Cardiac muscle cell (in vitro differentiated cells and primary cell): ENCODE measurements around the gene EGFL7. TPM values are rescaled to one million over a fixed set of nuclear protein-coding genes. Genes with fewer than 3 reads are reported as not detected.

ENCODE experiments used
- DNase-seq, 2 donors: peaks; one replicate each; pipeline versions ENCODE4 v3.0.0 to v3.0.0-alpha.2; 2010 to 2017; ENCODE audit warnings: low read depth in 1 of 2, low spot score in 1 of 2
- H3K27ac ChIP-seq: fragments of 200-600 bp; sonication (generic); 2 replicates; pipeline ENCODE4 v1.5.1; 2016
- H3K27me3 ChIP-seq: fragments of 200-600 bp; sonication (generic); 2 replicates; pipeline ENCODE4 v1.6.0; 2016; ENCODE audit warnings: control low read depth
- H3K36me3 ChIP-seq: fragments of 200-600 bp; sonication (generic); 2 replicates; pipeline ENCODE4 v1.5.1; 2016; ENCODE audit warnings: control low read depth
- H3K4me1 ChIP-seq: fragments of 200-600 bp; sonication (generic); 2 replicates; pipeline ENCODE4 v1.8.1; 2017; ENCODE audit warnings: low read depth, mild to moderate bottlenecking, mixed run types
- H3K4me3 ChIP-seq: fragments of 200-600 bp; sonication (generic); 2 replicates; pipeline ENCODE4 v1.5.1; 2016; ENCODE audit warnings: mild to moderate bottlenecking
- H3K9me3 ChIP-seq: fragments of 200-600 bp; sonication (generic); 2 replicates; pipeline ENCODE4 v1.5.1; 2017; ENCODE audit warnings: low read depth, mild to moderate bottlenecking, control low read depth
- polyA plus RNA-seq: library from polyadenylated mRNA; unstranded; fragments of >200 nt; fragmentation: Nextera tagmentation; extraction: Ambion mirVana; gene quantifications from 2 replicates; pipeline ENCODE4 v1.2.1, GENCODE V29; 2016
- total RNA-seq: library from RNA; depleted of rRNA; stranded (reverse); fragments of >200 nt; gene quantifications from 2 replicates; pipeline ENCODE4 v1.2.3, GENCODE V29; 2016
- TF ChIP-seq, protein P1 (sequence below): IDR thresholded peaks from 2 replicates; pipeline ENCODE4 v1.5.1; 2012; ENCODE audit warnings: low read depth, mild to moderate bottlenecking, low read length

The EGFL7 gene
- total and polyA plus RNA-seq, 2 experiments from 2014 or later, result 50.9 to 82.9 TPM

DNA sequence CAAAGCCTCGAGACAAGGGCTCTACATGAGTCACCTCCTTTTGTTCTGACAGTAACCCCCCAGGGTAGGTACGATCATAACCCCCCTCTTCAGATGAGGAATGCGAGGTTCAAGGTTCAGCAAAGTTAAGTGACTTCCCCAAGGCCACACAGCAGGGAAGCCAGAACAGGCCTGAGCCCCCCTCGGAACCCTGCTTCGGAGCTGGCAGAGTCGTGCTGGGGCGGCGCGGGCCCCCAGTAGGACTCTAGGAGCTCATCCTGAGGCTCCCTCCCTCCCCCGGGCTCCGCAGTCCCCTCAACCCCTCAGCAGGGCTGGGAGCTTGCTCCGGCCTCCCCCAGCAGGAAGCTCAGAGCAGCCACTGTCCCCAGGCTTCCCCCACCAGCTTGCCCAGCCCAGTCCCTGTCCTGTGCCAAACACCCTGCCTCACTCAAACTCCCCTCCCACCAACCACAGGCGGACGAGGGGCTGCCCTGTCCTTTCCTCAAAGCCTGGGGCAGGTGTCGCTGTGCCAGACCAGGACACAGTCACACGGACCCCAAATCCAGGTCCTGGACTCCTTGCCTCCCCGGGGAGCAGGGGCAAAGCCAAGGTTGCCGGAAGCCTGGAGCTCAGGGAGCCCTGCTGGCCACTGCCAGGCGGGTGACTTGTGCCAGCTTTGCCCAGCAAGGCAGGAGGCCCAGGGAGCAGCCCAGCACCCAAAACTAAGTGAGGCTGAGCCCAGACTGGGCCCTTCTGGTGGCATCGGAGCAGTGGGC is 19.4 kb downstream of the EGFL7 start:
- Histone ChIP-seq H3K27me3 (no peaks in the 10 kb centered on the region), H3K4me3 (no peak overlapping the region), H3K4me1 (peaks cover 11% of the 10 kb centered on the region), H3K9me3 (no peaks in the 10 kb centered on the region), H3K36me3 (no peaks in the 10 kb centered on the region), H3K27ac (no peak overlapping the region)
- DNase-seq, result no peak
- TF ChIP-seq, protein P1, sequence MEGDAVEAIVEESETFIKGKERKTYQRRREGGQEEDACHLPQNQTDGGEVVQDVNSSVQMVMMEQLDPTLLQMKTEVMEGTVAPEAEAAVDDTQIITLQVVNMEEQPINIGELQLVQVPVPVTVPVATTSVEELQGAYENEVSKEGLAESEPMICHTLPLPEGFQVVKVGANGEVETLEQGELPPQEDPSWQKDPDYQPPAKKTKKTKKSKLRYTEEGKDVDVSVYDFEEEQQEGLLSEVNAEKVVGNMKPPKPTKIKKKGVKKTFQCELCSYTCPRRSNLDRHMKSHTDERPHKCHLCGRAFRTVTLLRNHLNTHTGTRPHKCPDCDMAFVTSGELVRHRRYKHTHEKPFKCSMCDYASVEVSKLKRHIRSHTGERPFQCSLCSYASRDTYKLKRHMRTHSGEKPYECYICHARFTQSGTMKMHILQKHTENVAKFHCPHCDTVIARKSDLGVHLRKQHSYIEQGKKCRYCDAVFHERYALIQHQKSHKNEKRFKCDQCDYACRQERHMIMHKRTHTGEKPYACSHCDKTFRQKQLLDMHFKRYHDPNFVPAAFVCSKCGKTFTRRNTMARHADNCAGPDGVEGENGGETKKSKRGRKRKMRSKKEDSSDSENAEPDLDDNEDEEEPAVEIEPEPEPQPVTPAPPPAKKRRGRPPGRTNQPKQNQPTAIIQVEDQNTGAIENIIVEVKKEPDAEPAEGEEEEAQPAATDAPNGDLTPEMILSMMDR, result no peak

DNA sequence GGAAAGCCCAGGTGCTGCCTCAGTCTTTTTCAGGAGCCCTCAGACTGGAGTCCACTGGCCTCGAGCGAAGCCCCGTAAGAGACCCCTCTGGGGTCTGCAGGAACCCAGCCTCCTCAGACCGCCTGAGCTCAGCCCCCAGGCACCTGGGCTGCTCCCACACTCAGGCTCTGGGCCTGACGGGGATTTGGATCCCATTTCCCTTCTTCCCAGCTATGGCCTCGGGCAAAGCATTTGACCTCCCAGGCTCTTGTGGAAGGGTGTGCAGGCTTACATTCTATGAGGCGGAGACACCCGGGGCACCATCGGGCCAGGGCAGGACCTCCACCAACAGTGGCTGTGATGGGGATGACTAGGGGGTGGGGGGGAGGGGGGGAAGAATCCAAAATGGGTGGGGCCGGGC is 20.0 kb downstream of the EGFL7 start:
- no peak for DNase-seq
- H3K4me3 ChIP-seq, result no peak overlapping the region
- peaks cover 11% of the 10 kb centered on the region for H3K4me1 ChIP-seq
- no peaks in the 10 kb centered on the region for H3K36me3 ChIP-seq
- H3K27me3 ChIP-seq, result no peaks in the 10 kb centered on the region
- TF ChIP-seq, protein P1, result no peak
- H3K9me3 ChIP-seq, result no peaks in the 10 kb centered on the region
- no peak overlapping the region for H3K27ac ChIP-seq

DNA sequence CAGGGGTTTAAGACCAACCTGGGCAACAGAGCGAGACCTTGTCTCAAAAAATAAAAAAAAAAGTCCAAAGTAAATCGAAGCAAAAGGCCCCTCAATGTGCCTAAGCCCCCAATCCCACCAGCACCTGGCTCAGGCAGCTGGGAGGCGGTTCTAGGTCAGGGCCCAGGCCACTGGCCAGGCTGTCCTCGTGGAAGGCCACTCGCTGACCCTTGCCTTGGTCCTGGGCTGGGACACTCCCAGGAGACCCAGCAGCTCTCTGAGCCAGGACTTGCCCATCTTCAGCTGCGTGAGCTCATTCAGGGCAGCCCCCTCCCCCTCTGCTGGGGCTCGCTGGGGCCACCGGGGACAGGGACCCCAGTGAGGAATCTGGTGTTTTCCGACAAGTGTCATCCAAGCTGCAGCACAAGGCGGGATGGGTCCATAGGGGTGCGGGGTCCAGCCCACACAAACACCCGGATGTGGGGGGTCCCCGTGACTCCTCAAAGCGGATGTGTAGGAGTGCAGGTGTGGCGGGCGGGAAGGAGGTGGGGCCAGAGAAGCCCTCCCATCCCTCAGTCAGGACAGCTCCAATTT is 20.5 kb downstream of the EGFL7 start:
- no peaks in the 10 kb centered on the region for H3K27me3 ChIP-seq
- peaks cover 11% of the 10 kb centered on the region for H3K4me1 ChIP-seq
- no peak overlapping the region for H3K27ac ChIP-seq
- no peak for DNase-seq
- H3K9me3 ChIP-seq, result no peaks in the 10 kb centered on the region
- TF ChIP-seq, protein P1, result no peak
- no peaks in the 10 kb centered on the region for H3K36me3 ChIP-seq
- H3K4me3 ChIP-seq, result no peak overlapping the region

DNA sequence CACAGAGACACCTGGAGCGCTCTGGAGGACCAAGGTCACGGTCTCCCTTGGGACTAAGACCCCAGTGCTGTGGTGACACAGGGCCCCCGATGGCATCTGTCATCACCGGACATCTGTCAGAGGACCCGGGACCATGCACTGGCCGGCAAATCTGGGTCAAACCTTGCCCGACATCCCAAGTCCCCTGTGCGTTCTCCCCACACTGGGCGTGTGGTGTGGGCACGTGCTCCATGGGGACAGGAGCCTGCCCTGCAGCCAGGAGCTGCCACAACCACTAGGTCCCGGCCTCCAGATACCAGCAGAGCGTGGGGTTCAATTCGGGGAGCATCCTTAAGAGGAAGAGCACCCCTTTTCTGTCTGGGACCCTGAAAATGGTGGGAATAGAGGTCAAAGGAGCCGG is 21.0 kb downstream of the EGFL7 start:
- Histone ChIP-seq H3K9me3 (no peaks in the 10 kb centered on the region), H3K4me3 (no peak overlapping the region), H3K36me3 (no peaks in the 10 kb centered on the region), H3K27ac (no peak overlapping the region), H3K27me3 (no peaks in the 10 kb centered on the region), H3K4me1 (peaks cover 11% of the 10 kb centered on the region)
- TF ChIP-seq, protein P1, result no peak
- no peak for DNase-seq

DNA sequence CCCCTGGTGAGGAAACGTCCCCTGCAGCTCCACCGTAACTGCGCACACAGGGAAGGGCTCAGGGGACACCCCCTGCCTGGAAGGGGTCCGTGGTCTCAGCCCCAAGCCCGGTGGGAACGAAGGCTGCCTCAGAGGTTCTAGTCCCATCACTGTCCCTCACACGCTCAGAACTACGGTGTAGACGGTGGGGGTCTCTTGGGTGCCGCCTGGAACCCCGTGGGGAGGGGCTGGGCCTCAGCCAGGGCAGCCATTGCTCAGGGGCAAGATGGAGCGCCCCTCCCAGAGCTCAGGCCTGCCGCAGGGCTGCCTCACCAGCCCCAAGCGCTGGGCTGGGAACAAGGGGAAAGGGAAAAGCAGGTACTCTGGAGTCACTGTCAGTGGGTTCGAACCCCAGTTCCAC is 21.6 kb downstream of the EGFL7 start:
- H3K36me3 ChIP-seq, result no peaks in the 10 kb centered on the region
- H3K9me3 ChIP-seq, result no peaks in the 10 kb centered on the region
- no peak overlapping the region for H3K4me3 ChIP-seq
- no peak for DNase-seq
- TF ChIP-seq, protein P1, result no peak
- H3K4me1 ChIP-seq, result peaks cover 11% of the 10 kb centered on the region
- no peaks in the 10 kb centered on the region for H3K27me3 ChIP-seq
- no peak overlapping the region for H3K27ac ChIP-seq
